Sigmoid colon (tissue), 3 donors: Measurements from ENCODE around the gene PDYN.

Experiments
- CTCF ChIP-seq, 4 experiments: fragments of 450-650 bp in 3 of 4; fragments of 200-600 bp in 1 of 4; IDR thresholded peaks; one replicate each; pipeline ENCODE4 v1.5.1; 2016 to 2019; ENCODE audit warnings: antibody characterized with exemption in 4 of 4, mild to moderate bottlenecking in 3 of 4, moderate library complexity in 2 of 4
- POLR2A ChIP-seq, 2 donors: fragments of 450-650 bp; IDR thresholded peaks; one replicate each; pipeline ENCODE4 v1.6.1; 2016; ENCODE audit warnings: antibody characterized with exemption in 2 of 2, mild to moderate bottlenecking in 2 of 2, moderate library complexity in 2 of 2

DNA sequence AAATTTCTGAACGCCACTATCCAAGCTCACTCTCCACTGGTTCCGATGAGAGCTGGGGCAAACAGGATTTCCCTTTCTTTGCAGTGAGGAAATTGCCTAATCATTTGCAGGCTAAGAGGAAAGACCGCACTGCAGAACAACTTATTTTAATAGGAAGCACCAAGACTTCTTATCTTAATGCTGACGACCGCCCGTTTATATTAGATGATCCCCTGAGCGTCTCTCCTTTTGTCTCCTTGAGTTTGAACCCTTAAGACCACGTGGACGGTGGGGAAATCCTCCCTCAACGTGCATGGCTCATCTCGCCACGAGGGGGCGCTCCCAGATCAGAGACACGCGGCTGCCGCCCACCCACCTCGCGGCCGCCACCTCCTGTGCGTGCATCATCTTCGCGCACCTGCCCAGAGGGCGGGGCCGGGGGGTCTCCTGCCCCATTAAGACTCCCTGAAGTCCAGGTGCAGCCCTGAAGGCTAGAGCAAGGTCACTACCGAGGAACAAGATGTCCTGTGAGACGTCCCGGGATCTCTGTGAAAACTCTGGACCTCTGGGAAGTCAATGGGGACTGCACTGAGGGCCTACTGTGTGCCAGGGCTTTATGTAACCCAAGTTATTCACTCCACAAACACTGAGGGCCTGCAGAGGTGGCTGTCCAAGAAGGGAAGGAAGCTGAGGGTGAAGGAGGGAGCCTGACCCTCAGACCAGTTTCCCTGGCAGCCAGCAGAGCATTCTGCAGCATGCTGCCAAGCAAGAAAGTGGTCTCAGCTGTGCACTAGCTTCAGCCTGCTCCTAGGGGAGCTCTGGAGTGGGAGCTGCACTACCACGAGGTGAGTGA lies 28.1 kb downstream of the PDYN start:
- peak; percentile 81 to 93 (median 92) for TF ChIP-seq CTCF (IDR thresholded peaks at IDR 0.05)
- TF ChIP-seq POLR2A (IDR thresholded peaks at IDR 0.05): no peak
